ACC112 (cell line): ENCODE measurements around the gene EPHA3.

Experiments
- H2AFZ ChIP-seq: fragments of 200-600 bp; sonication (generic); one replicate; pipeline ENCODE4 v1.6.0; 2017; ENCODE audit warnings: antibody characterized with exemption, low read length; ENCODE audit not compliant: unreplicated experiment
- H3K27ac ChIP-seq: fragments of 200-600 bp; sonication (generic); 2 replicates; pipeline ENCODE4 v1.5.1; 2014; ENCODE audit warnings: low read depth, mild to moderate bottlenecking, antibody characterized with exemption, low read length, moderate library complexity
- H3K27me3 ChIP-seq: fragments of 200-600 bp; sonication (generic); 2 replicates; pipeline ENCODE4 v1.6.1; 2014; ENCODE audit warnings: mild to moderate bottlenecking, antibody characterized with exemption, low read length, moderate library complexity, mixed read lengths; ENCODE audit not compliant: insufficient read depth
- H3K36me3 ChIP-seq: fragments of 200-600 bp; sonication (generic); 2 replicates; pipeline ENCODE4 v1.6.1; 2016; ENCODE audit warnings: mild to moderate bottlenecking, antibody characterized with exemption, low read length, moderate library complexity, mixed read lengths; ENCODE audit not compliant: insufficient read depth
- H3K4me1 ChIP-seq: fragments of 200-600 bp; sonication (generic); one replicate; pipeline ENCODE4 v1.6.1; 2016; ENCODE audit warnings: low read length, mixed read lengths; ENCODE audit not compliant: insufficient read depth, unreplicated experiment, control insufficient read depth
- H3K4me3 ChIP-seq: fragments of 200-600 bp; sonication (generic); 2 replicates; pipeline ENCODE4 v1.5.1; 2014; ENCODE audit warnings: mild to moderate bottlenecking, low read depth, low read length
- H3K79me2 ChIP-seq: fragments of 200-600 bp; sonication (generic); one replicate; pipeline ENCODE4 v1.6.0; 2016; ENCODE audit warnings: low read length; ENCODE audit not compliant: control insufficient read depth, unreplicated experiment, insufficient read depth

The EPHA3 gene

DNA sequence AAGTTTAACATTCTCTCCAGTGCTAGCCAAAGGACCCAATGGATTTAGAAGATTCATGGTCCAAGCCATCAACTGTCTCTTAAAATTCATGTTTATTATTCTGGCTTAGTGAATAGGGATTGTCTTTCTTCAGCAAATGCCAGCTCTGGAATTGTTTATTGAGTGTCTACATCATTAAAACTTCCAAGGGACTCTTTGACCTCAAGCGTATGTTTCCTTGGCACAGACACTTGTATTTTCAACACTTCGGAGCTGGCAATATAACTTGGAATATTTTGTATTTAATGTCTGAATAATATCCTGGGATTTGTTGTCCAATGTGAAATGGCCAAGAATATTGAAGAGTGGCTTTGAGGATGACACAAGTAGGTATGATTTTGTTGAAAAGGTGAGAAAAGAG is 204.2 kb downstream of the EPHA3 start:
- Histone ChIP-seq H2AFZ (no peak overlapping the region), H3K27ac (no peak overlapping the region), H3K27me3 (no peaks in the 10 kb centered on the region), H3K4me1 (peaks cover 16% of the 10 kb centered on the region), H3K79me2 (no peaks in the 10 kb centered on the region), H3K36me3 (no peaks in the 10 kb centered on the region), H3K4me3 (no peak overlapping the region)

DNA sequence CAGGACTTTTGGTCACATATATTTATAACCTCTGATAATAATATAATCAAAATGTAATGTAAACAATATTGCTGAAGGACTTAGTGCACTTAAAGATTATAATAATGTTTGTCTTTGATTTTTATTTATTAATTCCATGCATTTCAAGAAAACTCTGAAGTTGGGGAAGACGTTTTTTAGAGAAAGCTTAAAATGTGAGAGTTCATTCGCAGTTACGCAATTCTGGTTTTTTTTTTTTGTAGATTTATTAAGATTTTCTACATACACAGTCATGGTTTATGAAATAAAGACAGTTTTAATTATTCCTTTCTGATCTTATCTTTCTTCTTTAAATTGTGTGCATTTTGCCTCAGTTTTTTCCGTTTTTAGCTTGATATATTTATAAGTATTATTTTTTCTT is 204.7 kb downstream of the EPHA3 start:
- Histone ChIP-seq H3K79me2 (no peaks in the 10 kb centered on the region), H3K36me3 (no peaks in the 10 kb centered on the region)

DNA sequence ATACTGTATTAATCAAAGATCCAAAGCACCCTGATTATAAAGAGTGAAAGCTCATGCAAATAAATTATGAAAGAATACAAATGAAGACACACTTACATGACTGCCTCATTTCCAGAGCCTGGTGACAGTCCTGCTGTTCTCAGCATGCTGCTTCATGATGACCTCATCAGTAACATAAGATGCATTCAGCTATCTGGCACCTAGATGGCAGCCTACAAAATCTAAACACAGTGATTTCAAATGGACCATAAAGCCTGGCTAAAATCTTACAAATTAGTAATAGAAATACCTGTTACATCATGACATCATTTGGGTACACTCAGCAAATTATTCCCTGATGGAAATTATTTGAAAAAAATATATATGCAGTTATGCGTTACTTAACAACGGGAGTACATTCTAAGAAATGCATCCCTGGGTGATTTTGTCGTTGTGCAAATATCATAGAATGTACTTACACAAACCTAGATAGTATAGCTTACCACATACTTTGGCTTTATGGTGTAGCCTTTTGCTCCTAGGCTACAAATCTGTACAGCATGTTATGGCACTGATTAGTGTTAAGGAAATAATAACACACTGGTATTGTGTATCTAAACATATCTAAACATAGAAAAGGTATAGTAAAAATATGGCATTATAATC is 207.2 kb downstream of the EPHA3 start:
- peaks cover 16% of the 10 kb centered on the region for H3K4me1 ChIP-seq
- H2AFZ ChIP-seq = no peak overlapping the region
- H3K27me3 ChIP-seq = no peaks in the 10 kb centered on the region

More for the DNA sequence above, 204.7 kb downstream of the EPHA3 start:
- no peak overlapping the region for H3K4me3 ChIP-seq
- H3K27ac ChIP-seq = no peak overlapping the region
- peaks cover 16% of the 10 kb centered on the region for H3K4me1 ChIP-seq
- no peaks in the 10 kb centered on the region for H3K27me3 ChIP-seq
- H2AFZ ChIP-seq = no peak overlapping the region

DNA sequence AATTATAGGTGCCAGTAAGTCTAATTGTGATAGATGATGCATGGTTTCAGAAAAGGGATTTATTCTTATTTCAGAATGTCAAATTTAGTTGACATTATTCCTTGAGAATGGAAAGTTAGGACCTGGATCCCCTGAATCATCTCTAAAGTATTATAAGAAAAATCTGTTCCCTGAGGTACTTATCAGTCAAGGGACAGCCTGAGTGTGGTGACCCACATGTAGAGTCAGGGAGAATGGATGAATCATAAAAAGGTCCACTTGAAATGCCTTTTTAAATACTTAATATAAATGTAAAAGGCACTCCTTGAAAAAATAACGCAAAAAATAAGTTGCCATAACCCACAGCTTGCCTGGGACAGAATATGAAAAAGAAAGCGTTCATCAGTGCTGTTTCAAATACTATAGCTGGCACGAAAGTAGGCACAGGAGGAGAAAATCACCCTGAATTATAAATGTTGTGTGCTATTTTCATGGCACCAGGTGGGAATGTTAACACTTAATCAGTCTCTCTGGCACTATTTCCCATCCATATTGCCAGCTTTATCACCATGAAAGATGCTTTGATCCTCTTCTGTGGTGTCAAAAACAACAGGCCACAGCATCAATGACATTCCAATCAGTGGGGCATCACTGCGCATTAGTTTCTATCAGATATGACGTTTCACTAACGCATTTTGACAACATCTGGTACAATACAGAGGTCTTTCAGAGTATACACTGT is 208.5 kb downstream of the EPHA3 start:
- Histone ChIP-seq H3K79me2 (no peaks in the 10 kb centered on the region), H2AFZ (no peak overlapping the region), H3K27ac (no peak overlapping the region), H3K4me3 (no peak overlapping the region), H3K36me3 (no peaks in the 10 kb centered on the region), H3K27me3 (no peaks in the 10 kb centered on the region), H3K4me1 (peaks cover 11% of the 10 kb centered on the region)

More for the DNA sequence above, 207.2 kb downstream of the EPHA3 start:
- Histone ChIP-seq H3K4me3 (no peak overlapping the region), H3K79me2 (no peaks in the 10 kb centered on the region), H3K27ac (no peak overlapping the region), H3K36me3 (no peaks in the 10 kb centered on the region)

- no peak overlapping the region for H3K27ac ChIP-seq
- no peaks in the 10 kb centered on the region for H3K36me3 ChIP-seq
- peaks cover 7% of the 10 kb centered on the region for H3K4me1 ChIP-seq
- H3K79me2 ChIP-seq = no peaks in the 10 kb centered on the region
- H3K27me3 ChIP-seq = no peaks in the 10 kb centered on the region
- no peak overlapping the region for H3K4me3 ChIP-seq
- no peak overlapping the region for H2AFZ ChIP-seq
These were observed 212.8 kb downstream of the EPHA3 start for GRCh38 chr3:89320186-89320585.

DNA sequence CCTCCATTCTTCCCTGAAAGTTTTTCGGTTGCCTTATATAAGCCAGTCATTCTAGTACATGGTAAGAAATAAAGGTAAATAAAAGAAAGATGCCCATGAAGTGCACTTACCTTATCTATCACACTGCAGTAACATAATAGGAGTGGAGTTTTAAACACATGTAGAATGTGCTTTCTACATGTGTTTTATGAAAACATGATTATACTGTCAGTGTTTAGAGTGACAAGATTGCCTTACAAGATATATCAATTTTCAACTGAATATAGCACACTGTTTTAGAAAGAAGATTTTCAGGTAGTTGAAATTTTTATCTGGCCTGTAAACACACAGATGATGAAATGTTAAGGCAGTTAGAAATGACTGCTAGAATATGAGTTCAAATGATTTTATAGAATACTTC is 219.6 kb downstream of the EPHA3 start:
- Histone ChIP-seq H3K4me3 (no peak overlapping the region), H3K79me2 (no peaks in the 10 kb centered on the region), H3K27me3 (no peaks in the 10 kb centered on the region), H3K36me3 (no peaks in the 10 kb centered on the region), H2AFZ (no peak overlapping the region), H3K4me1 (no peaks in the 10 kb centered on the region), H3K27ac (no peak overlapping the region)

DNA sequence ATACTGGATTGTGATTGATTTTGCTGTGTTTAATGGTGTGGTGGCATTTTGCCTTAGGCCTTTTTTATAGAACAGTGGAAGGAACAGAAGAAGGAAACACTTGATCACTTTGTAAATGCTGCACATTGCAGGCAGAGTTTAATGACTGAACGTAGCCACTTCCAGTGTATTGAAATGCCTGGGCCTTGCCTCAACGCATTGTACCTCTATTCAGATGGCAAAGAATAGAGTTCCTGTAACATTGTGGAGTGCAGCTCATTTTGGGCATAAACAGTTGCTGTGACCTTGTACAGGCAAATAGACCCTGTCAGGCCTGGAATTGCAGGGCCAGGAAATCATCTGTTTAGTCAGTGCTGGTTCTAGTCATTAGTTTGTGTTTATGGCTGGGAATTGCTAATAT is 225.0 kb downstream of the EPHA3 start:
- Histone ChIP-seq H3K27ac (no peak overlapping the region), H3K4me3 (no peak overlapping the region), H2AFZ (no peak overlapping the region), H3K36me3 (no peaks in the 10 kb centered on the region), H3K4me1 (no peaks in the 10 kb centered on the region), H3K27me3 (no peaks in the 10 kb centered on the region), H3K79me2 (no peaks in the 10 kb centered on the region)

GRCh38 chr3:89332793-89333192 is 225.4 kb downstream of the EPHA3 start:
- no peak overlapping the region for H2AFZ ChIP-seq
- no peaks in the 10 kb centered on the region for H3K79me2 ChIP-seq
- H3K27ac ChIP-seq = no peak overlapping the region
- no peaks in the 10 kb centered on the region for H3K4me1 ChIP-seq
- H3K27me3 ChIP-seq = no peaks in the 10 kb centered on the region
- no peak overlapping the region for H3K4me3 ChIP-seq
- no peaks in the 10 kb centered on the region for H3K36me3 ChIP-seq

DNA sequence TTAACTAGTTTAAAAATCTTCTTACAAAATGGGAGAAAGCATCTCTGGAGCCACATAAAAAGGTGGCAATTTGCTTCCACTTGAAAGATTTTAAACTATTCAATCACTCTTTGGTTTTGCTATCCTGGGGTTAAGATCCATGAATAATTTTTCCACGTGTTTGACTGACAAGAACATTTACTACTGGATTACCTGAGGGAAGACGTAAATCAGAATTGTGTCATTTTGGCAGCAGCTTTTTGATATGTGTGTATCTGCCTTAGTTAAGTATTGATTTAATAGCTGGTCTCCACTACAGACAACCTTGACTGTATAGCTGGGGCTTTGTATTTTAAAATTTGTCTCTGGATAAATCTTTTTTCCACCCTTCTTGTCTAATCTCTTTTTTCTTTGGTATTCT is 228.3 kb downstream of the EPHA3 start:
- H3K4me3 ChIP-seq = no peak overlapping the region
- H3K27me3 ChIP-seq = no peaks in the 10 kb centered on the region
- no peaks in the 10 kb centered on the region for H3K79me2 ChIP-seq
- no peaks in the 10 kb centered on the region for H3K4me1 ChIP-seq
- H3K27ac ChIP-seq = no peak overlapping the region
- H3K36me3 ChIP-seq = no peaks in the 10 kb centered on the region
- no peak overlapping the region for H2AFZ ChIP-seq

DNA sequence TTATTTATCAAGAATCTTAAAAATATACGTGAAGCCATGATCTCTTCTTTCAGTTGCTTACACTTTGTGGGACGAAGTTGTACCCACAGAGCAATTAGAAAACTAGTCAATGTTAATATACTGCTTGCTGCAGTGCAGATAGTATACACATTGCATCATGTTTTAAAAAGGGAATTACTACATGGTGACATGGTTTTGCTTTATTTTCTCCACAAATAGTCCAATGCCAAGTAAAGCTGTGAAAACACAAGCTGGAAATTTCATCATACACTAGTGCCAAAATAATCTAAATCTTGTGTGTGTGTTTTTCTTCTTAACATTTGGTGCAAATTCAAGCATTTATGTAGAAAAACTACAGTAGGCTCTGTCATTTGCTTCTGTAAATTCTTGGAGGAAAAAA is 233.0 kb downstream of the EPHA3 start:
- Histone ChIP-seq H3K27ac (no peak overlapping the region), H3K79me2 (no peaks in the 10 kb centered on the region), H2AFZ (no peak overlapping the region), H3K4me3 (no peak overlapping the region), H3K4me1 (no peaks in the 10 kb centered on the region), H3K27me3 (no peaks in the 10 kb centered on the region), H3K36me3 (0 out of 2 replicates have a peak, but pooled peaks cover 3% of the 10 kb centered on the region)

DNA sequence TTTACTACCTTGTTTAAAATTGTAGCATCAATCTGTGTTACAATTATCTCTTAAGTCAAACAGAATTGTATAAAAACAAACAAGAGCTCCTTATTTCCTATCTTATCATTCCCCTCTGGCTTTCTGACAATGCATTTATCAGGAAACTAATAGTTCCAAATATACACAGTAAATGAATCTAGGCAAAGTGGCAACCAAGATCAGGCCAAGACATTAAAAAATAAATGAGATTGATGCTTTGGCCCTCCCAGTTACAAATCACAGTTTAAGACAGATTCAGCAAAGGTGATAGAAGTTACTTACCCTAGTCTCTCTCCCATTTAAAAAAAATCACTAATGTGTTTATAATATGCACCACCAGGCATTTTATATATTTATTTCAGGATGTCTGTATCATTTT is 236.7 kb downstream of the EPHA3 start:
- H2AFZ ChIP-seq = no peak overlapping the region
- H3K79me2 ChIP-seq = no peaks in the 10 kb centered on the region
- H3K27me3 ChIP-seq = no peaks in the 10 kb centered on the region
- 0 out of 2 replicates have a peak, but pooled peaks cover 3% of the 10 kb centered on the region for H3K36me3 ChIP-seq
- H3K27ac ChIP-seq = no peak overlapping the region
- H3K4me3 ChIP-seq = no peak overlapping the region
- no peaks in the 10 kb centered on the region for H3K4me1 ChIP-seq
